Fibroblast of pulmonary artery (primary cell): ENCODE results near the gene NCKAP5.

ENCODE experiments used
- DNase-seq: peaks from one replicate; pipeline ENCODE4 v3.0.0-alpha.2; 2010; ENCODE audit warnings: low read depth
- H3K4me3 ChIP-seq: replicated peaks from 2 replicates; pipeline ENCODE4 v1.5.1; 2011; ENCODE audit warnings: low read depth, mild to moderate bottlenecking, control low read depth, low read length, moderate library complexity
- TF ChIP-seq, protein P1 (sequence below): IDR thresholded peaks from 2 replicates; pipeline ENCODE4 v1.5.1; 2011; ENCODE audit warnings: mild to moderate bottlenecking, control low read depth, low read length, inconsistent platforms; ENCODE audit errors: missing control alignments

The NCKAP5 gene

DNA sequence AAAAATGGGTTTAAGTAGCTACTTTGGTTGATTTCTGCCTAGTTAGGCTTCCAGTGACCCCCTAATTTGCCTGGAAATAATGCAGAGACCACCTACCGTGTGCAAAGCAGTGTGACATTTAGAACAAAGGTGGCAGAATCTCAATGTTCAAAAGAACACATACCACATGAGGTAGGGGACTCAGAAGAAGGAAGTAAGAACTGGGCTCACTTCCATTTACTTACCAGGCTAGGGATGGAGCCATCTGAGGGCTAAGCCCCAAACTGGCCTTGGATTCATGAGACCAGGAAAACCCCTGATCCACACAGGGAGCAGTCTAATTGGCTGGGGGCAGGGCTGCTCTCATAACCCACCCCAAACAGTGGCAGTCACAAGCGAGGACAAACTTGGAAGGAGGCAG is 190.7 kb downstream of the NCKAP5 start:
- no peak for DNase-seq
- no peak overlapping the region for H3K4me3 ChIP-seq
- TF ChIP-seq, protein P1, sequence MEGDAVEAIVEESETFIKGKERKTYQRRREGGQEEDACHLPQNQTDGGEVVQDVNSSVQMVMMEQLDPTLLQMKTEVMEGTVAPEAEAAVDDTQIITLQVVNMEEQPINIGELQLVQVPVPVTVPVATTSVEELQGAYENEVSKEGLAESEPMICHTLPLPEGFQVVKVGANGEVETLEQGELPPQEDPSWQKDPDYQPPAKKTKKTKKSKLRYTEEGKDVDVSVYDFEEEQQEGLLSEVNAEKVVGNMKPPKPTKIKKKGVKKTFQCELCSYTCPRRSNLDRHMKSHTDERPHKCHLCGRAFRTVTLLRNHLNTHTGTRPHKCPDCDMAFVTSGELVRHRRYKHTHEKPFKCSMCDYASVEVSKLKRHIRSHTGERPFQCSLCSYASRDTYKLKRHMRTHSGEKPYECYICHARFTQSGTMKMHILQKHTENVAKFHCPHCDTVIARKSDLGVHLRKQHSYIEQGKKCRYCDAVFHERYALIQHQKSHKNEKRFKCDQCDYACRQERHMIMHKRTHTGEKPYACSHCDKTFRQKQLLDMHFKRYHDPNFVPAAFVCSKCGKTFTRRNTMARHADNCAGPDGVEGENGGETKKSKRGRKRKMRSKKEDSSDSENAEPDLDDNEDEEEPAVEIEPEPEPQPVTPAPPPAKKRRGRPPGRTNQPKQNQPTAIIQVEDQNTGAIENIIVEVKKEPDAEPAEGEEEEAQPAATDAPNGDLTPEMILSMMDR = no peak

DNA sequence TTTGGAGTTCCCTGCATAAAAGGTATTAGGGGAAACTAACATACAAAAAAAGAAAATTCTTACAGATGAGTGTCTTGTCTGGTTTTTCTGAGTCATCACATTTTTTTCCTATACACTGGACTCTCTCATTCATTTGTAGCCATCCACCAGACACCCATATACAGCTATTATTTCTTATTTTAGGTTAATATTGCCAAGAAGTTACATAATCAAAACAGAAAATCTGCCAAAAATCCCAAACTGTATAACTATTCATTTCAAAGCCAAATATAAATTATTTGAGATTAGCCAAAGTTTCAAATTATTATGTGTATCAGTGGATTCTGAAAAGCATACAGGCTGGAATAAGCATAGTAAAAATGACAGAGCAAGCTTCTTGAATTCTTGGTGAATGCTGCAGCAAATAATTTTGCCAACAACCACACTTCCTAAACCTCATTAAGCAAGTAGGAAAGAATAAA is 191.2 kb downstream of the NCKAP5 start:
- peak; percentile 7 for DNase-seq
- TF ChIP-seq, protein P1 = no peak
- no peak overlapping the region for H3K4me3 ChIP-seq

DNA sequence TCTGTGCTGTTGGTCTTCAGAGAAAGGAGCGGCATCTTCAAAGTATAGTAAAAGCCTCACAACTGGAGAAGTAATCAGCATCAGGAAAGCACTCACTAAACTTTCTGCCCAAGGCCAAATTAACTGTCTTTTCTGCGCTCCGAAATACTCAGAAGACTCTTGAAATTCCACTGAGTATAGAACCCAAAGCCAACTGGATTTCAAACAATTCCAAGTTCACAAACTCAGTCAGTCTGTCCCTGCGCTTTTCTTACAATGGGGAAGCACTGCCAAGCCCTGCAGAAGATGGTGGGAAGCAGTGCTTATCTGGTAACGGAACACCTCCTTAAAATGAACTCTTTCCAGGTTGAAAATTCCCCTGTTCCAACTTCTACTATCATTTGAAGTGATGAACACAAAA is 193.5 kb downstream of the NCKAP5 start:
- DNase-seq = no peak
- H3K4me3 ChIP-seq = no peak overlapping the region
- TF ChIP-seq, protein P1 = no peak

DNA sequence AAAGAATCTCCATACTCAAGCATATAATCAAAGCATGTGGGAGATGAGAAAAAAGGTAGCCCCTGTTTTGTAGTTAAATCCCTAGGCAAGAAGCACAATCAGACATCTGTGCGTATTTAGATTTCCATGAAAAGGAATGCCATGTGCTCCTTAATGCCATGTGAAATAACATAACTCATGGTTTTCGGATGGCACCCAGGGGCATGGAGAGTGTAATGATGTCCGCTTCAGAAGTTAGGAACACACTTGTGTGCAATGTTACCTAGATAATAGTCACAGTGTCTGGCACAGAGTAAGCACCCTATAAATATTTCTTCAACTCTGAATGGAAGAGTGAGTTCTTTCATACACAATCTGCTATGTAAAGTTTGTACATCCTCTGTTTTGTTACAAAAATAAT is 197.0 kb downstream of the NCKAP5 start:
- TF ChIP-seq, protein P1 = no peak
- H3K4me3 ChIP-seq = no peak overlapping the region
- no peak for DNase-seq

DNA sequence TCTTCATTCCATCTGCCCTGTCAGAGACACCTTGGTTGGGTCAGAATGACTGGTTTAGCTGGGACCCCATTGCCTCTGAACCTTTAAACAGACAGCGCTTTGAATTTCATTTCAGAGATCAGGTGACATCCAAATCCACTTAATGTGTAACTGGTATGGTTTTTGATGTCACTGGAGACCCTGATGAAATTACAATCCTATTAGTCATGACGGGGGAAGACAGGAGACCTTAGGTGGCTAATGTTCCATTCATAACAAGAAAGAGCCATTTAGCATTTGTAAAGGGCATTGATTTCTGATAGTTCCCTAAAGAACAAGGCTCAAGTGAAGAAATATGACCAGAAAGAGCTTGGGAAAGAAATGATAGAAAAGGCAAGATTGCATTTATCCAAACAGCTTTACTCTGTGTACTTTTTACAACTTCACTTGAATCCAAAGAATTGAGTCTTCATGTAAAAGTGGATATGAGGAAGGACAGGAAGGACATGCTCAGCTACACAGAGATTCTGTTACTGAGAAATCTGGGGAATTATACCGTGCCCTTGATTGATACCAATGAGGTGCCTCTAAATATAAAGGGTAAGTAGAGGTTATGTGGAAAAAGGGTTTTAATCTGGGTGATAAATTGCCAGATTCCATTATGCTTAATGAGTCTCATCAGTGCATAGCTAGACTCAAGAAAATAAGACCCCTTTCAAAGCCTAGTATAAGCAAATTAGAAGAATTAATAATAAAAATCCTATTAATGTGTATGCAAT is 198.2 kb downstream of the NCKAP5 start:
- no peak for DNase-seq
- TF ChIP-seq, protein P1 = no peak
- H3K4me3 ChIP-seq = no peak overlapping the region

DNA sequence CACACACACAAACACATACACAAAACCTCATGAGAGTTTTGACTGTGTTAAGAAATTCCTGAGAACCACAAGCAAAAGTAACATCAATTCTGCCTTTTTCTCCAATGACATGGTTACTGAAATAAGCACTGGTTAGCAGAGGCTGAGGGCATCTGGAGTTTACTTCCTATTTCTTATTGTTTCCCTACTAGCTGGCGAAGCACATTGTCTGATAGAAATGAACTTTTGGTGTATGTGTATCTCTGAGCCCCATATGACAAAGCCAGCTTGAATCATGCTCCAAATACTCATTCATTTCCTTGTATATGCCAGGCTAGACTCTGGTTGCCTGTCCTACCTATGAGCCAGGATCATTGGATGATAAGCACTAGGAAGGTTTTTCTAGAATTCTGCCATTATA is 203.1 kb downstream of the NCKAP5 start:
- H3K4me3 ChIP-seq = no peak overlapping the region
- TF ChIP-seq, protein P1 = no peak
- DNase-seq = peak; percentile 9

DNA sequence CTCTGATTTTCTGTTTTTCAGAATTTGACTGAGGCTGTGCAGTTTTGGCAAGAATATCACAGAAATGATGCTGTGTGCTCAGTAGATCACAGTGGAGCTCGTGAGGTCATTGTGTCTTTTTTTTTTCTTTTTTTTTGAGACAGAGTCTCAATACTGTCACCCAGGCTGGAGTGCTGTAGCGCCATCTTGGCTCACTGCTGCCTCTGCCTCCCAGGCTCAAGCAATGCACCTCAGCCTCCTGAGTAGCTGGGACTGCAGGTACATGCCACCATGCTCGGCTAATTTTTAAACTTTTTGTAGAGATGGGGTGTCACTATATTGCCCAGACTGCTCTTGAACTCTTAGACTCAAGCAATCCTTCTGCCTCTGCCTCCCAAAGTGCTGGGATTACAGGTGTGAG is 203.6 kb downstream of the NCKAP5 start:
- no peak for DNase-seq
- TF ChIP-seq, protein P1 = no peak
- no peak overlapping the region for H3K4me3 ChIP-seq
